Panc1 (cell line): ENCODE results near the gene ARL15. TPM values are rescaled to one million over a fixed set of nuclear protein-coding genes. Genes with fewer than 3 reads are reported as not detected.

Source experiments
- ATAC-seq: fragments of 200-7000 bp; cut with Tn5 transposase; 2 replicates; pipeline ENCODE4 v1.9.1; 2020; ENCODE audit warnings: mild to moderate bottlenecking, moderate library complexity
- BruUV-seq: library from RNA; stranded (reverse); fragments of 400-500 nt; replicated peaks from 2 replicates; lab custom pipeline; 2021; lab: Mats Ljungman, UMichigan
- CTCF ChIA-PET: fragments of 300-600 bp; sonication (Branson Sonifier 250); formaldehyde crosslinking; loops from one replicate; lab custom pipeline; 2022; ENCODE audit warnings: antibody characterized with exemption; lab: Charles Lee
- POLR2A ChIA-PET: fragments of 300-600 bp; sonication (Branson Sonifier 250); formaldehyde crosslinking; loops from one replicate; lab custom pipeline; 2022; ENCODE audit warnings: antibody characterized with exemption; lab: Charles Lee
- DNase-seq: peaks from one replicate; pipeline ENCODE4 v3.0.0-alpha.2; 2010; ENCODE audit warnings: low read depth, low spot score
- H3K27ac ChIP-seq: 2 replicates; pipeline ENCODE4 v1.5.1; 2011; ENCODE audit warnings: mild to moderate bottlenecking, low read length, inconsistent platforms
- H3K27me3 ChIP-seq: fragments of 200-500 bp; sonication (Bioruptor generic); 2 replicates; pipeline ENCODE4 v1.6.0; 2014; ENCODE audit warnings: low read length, inconsistent platforms; ENCODE audit not compliant: control insufficient read depth, insufficient read depth
- H3K36me3 ChIP-seq: fragments of 200-500 bp; sonication (Bioruptor generic); 2 replicates; pipeline ENCODE4 v1.5.1; 2014; ENCODE audit warnings: inconsistent platforms, mild to moderate bottlenecking, low read length, moderate library complexity; ENCODE audit not compliant: control insufficient read depth, insufficient read depth
- H3K4me1 ChIP-seq: 2 replicates; pipeline ENCODE4 v1.5.1; 2011; ENCODE audit warnings: inconsistent platforms, mild to moderate bottlenecking, low read length, moderate library complexity; ENCODE audit not compliant: control insufficient read depth, insufficient read depth
- H3K4me3 ChIP-seq, 2 experiments: 2 replicates each; pipeline ENCODE4 v1.5.1; 2011 to 2012; ENCODE audit warnings: low read depth in 2 of 2, low read length in 2 of 2, mild to moderate bottlenecking in 2 of 2, inconsistent platforms in 1 of 2, moderate library complexity in 1 of 2
- H3K9me3 ChIP-seq: fragments of 200-500 bp; sonication (Bioruptor generic); 2 replicates; pipeline ENCODE4 v1.5.1; 2014; ENCODE audit warnings: low read depth, mild to moderate bottlenecking, inconsistent platforms, low read length, moderate library complexity; ENCODE audit not compliant: control insufficient read depth, insufficient read depth
- CTCF ChIP-seq: fragments of 450-650 bp; IDR thresholded peaks from 2 replicates; pipeline ENCODE4 v1.5.1; 2017; ENCODE audit warnings: mild to moderate bottlenecking
- POLR2AphosphoS5 ChIP-seq: IDR thresholded peaks from 2 replicates; pipeline ENCODE4 v1.6.1; 2012; ENCODE audit warnings: mild to moderate bottlenecking, low read depth, low read length, moderate library complexity
- REST ChIP-seq, 2 experiments: IDR thresholded peaks; 2 replicates each; pipeline ENCODE4 v1.6.1; 2011 to 2012; ENCODE audit warnings: low read depth in 2 of 2, control low read depth in 1 of 2, low read length in 1 of 2, mild to moderate bottlenecking in 1 of 2, moderate library complexity in 1 of 2; ENCODE audit not compliant: insufficient read depth in 1 of 2
- SIN3A ChIP-seq: IDR thresholded peaks from 2 replicates; pipeline ENCODE4 v1.6.1; 2012; ENCODE audit warnings: low read depth, mild to moderate bottlenecking, low read length, moderate library complexity, borderline replicate concordance; ENCODE audit not compliant: insufficient read depth
- TCF7L2 ChIP-seq: IDR thresholded peaks from 2 replicates; pipeline ENCODE4 v1.6.1; 2011; ENCODE audit warnings: mild to moderate bottlenecking, low read depth, low read length, inconsistent platforms
- in situ Hi-C: cut with HindIII; loops from 2 replicates; pipeline ENCODE4 v1.10.0; 2016; ENCODE audit warnings: low sequenced_read_pairs, low pct_unique_long_range_greater_than_20kb
- intact Hi-C: fragments of 100-400 bp; cut with micrococcal nuclease; formaldehyde crosslinking; loops from one replicate; pipeline ENCODE4 v1.10.0; 2022; ENCODE audit not compliant: unreplicated experiment
- microRNA-seq: library from miRNA; unstranded; fragments of <30 nt; microRNA quantifications from one replicate; pipeline ENCODE4 v1.1.0, GENCODE V29; 2020; ENCODE audit not compliant: unreplicated experiment
- total RNA-seq: library from RNA; stranded (reverse); gene quantifications from one replicate; pipeline ENCODE4 v1.2.1, GENCODE V29; 2021; ENCODE audit not compliant: unreplicated experiment

Gene ARL15
- total RNA-seq, 1 experiment from 2014 or later = 16.5 TPM

- Histone ChIP-seq H3K36me3 (no peaks in the 10 kb centered on the region), H3K27me3 (peaks cover 2% of the 10 kb centered on the region; the same call in 1 of the 2 replicates), H3K9me3 (no peaks in the 10 kb centered on the region), H3K4me3 (no peak overlapping the region), H3K4me1 (no peaks in the 10 kb centered on the region), H3K27ac (no peak overlapping the region)
- ChIA-PET CTCF (no interaction called here), POLR2A (no interaction called here)
- in situ Hi-C loops (no loop called here), intact Hi-C loops (no loop called here)
- DNase-seq = no peak
- TF ChIP-seq POLR2AphosphoS5 (no peak), SIN3A (no peak), REST (IDR thresholded peaks at IDR 0.05; ENCODE audit: insufficient read depth in 1 of 2, low read depth in 2 of 2, low read length in 1 of 2) (no peak), CTCF (no peak), TCF7L2 (no peak)
- ATAC-seq = no peak
- BruUV-seq = no TSS peak
Observed at GRCh38 chr5:53834500-53834899, 475.9 kb downstream of the ARL15 start.

Small RNA genes lying within 50 kb of the gene (microRNA-seq; reads per million reads assigned to microRNA genes)
- gene MIR4459 (not detected), gene MIR581 (not detected)

Other genes with a start within 250 kb of the ARL15 start
- gene HSPB3, start 145.1 kb upstream of the ARL15 start, total RNA-seq = not detected
- 14.4 TPM for gene SNX18, start 207.2 kb upstream of the ARL15 start, total RNA-seq